Activated CD4-positive, alpha-beta T cell treated with anti-CD3 and anti-CD28 coated beads, Interleukin-2, amount 10 ng/mL, durations not matched to agents 7 days and 5 days (primary cell): ENCODE results near the gene C12orf76. TPM values are rescaled to one million over a fixed set of nuclear protein-coding genes. Genes with fewer than 3 reads are reported as not detected.
"Not testable (repeated sequence)": the region's sequence is repeated elsewhere in the genome, so short reads cannot be mapped to it uniquely, and the experiment has no call there.

Experiments used
- CTCF ChIA-PET: fragments of 350-600 bp; sonication (Branson Sonifier 250); formaldehyde crosslinking; loops from one replicate; lab custom pipeline; 2021; ENCODE audit warnings: antibody characterized with exemption; lab: Charles Lee
- POLR2A ChIA-PET: fragments of 350-600 bp; sonication (Branson Sonifier 250); formaldehyde crosslinking; loops from one replicate; lab custom pipeline; 2021; ENCODE audit warnings: antibody characterized with exemption; lab: Charles Lee
- DNase-seq: peaks from one replicate; pipeline ENCODE4 v3.0.0-alpha.2; 2020
- H3K27ac Mint-ChIP-seq: one replicate; pipeline ENCODE4 v1.8.0; 2021; ENCODE audit warnings: mild to moderate bottlenecking, moderate library complexity, mixed read lengths
- H3K27me3 Mint-ChIP-seq: one replicate; pipeline ENCODE4 v1.8.0; 2021; ENCODE audit warnings: mixed read lengths
- H3K36me3 Mint-ChIP-seq: one replicate; pipeline ENCODE4 v1.8.0; 2021; ENCODE audit warnings: low read depth, mixed read lengths
- H3K4me1 Mint-ChIP-seq: one replicate; pipeline ENCODE4 v1.8.0; 2021; ENCODE audit warnings: mixed read lengths
- H3K4me3 Mint-ChIP-seq: one replicate; pipeline ENCODE4 v1.8.0; 2021; ENCODE audit warnings: mild to moderate bottlenecking, moderate library complexity, mixed read lengths
- H3K9me3 Mint-ChIP-seq: one replicate; pipeline ENCODE4 v1.8.0; 2021; ENCODE audit warnings: mixed read lengths
- total RNA-seq, 2 experiments: library from RNA; stranded (reverse); gene quantifications; one replicate each; pipeline ENCODE4 v1.2.3, GENCODE V29; 2021

The C12orf76 gene
- total RNA-seq, 2 experiments from 2014 or later = 19.9 to 25.8 TPM

- ChIA-PET CTCF (interaction anchor here (0.6 to 4.6 kb wide), 2 partner anchors 13 to 191 kb away, joined by 3 to 28 read pairs; no protein-coding TSS in a partner anchor), POLR2A (interaction anchor here (0.7 kb wide), 1 partner anchor 111 kb away, joined by 3 read pairs; no protein-coding TSS in a partner anchor)
- H3K27ac Mint-ChIP-seq = no peak overlapping the region
- peaks cover 4% of the 10 kb centered on the region for H3K9me3 Mint-ChIP-seq
- no peaks in the 10 kb centered on the region for H3K27me3 Mint-ChIP-seq
- DNase-seq = no peak
- H3K4me1 Mint-ChIP-seq = peaks cover 76% of the 10 kb centered on the region
- H3K36me3 Mint-ChIP-seq = peaks cover 21% of the 10 kb centered on the region
- H3K4me3 Mint-ChIP-seq = no peak overlapping the region
These were observed 27.6 kb upstream of the C12orf76 start for GRCh38 chr12:110075880-110076279.

GRCh38 chr12:110074089-110074488 is 25.8 kb upstream of the C12orf76 start:
- peak overlapping the region; percentile 76 for H3K27ac Mint-ChIP-seq
- peaks cover 2% of the 10 kb centered on the region for H3K9me3 Mint-ChIP-seq
- CTCF ChIA-PET = interaction anchor here (0.5 to 4.6 kb wide), 9 partner anchors 11 to 357 kb away, joined by 3 to 28 read pairs (median 4); no protein-coding TSS in a partner anchor
- H3K4me3 Mint-ChIP-seq = no peak overlapping the region
- DNase-seq = no peak
- POLR2A ChIA-PET = no interaction called here
- H3K4me1 Mint-ChIP-seq = peaks cover 62% of the 10 kb centered on the region
- H3K36me3 Mint-ChIP-seq = peaks cover 18% of the 10 kb centered on the region
- H3K27me3 Mint-ChIP-seq = no peaks in the 10 kb centered on the region

GRCh38 chr12:110073049-110073831 is 24.9 kb upstream of the C12orf76 start:
- CTCF ChIA-PET = interaction anchor here (0.5 to 4.6 kb wide), 8 partner anchors 11 to 357 kb away, joined by 3 to 28 read pairs (median 4); no protein-coding TSS in a partner anchor
- peak; percentile 52 for DNase-seq
- H3K27ac Mint-ChIP-seq = peak overlapping the region; percentile 97
- POLR2A ChIA-PET = no interaction called here
- H3K9me3 Mint-ChIP-seq = no peaks in the 10 kb centered on the region
- H3K27me3 Mint-ChIP-seq = no peaks in the 10 kb centered on the region
- H3K4me1 Mint-ChIP-seq = peaks cover 57% of the 10 kb centered on the region
- H3K4me3 Mint-ChIP-seq = peak overlapping the region; percentile 84
- H3K36me3 Mint-ChIP-seq = peaks cover 23% of the 10 kb centered on the region

GRCh38 chr12:110072636-110073035 is 24.3 kb upstream of the C12orf76 start:
- Mint-ChIP-seq H3K36me3 (peaks cover 23% of the 10 kb centered on the region), H3K27ac (peak overlapping the region; percentile 97), H3K4me3 (peak overlapping the region; percentile 84), H3K4me1 (peaks cover 54% of the 10 kb centered on the region)
- DNase-seq, POLR2A ChIA-PET, H3K27me3 Mint-ChIP-seq, H3K9me3 Mint-ChIP-seq: not testable (repeated sequence)
- CTCF ChIA-PET = interaction anchor here (1.9 to 4.6 kb wide), 2 partner anchors 10 to 17 kb away, joined by 7 to 28 read pairs; no protein-coding TSS in a partner anchor

GRCh38 chr12:110071967-110072366 is 23.6 kb upstream of the C12orf76 start:
- no peak for DNase-seq
- Mint-ChIP-seq H3K27me3 (no peaks in the 10 kb centered on the region), H3K27ac (no peak overlapping the region), H3K4me3 (peak overlapping the region; percentile 84), H3K36me3 (peaks cover 23% of the 10 kb centered on the region), H3K9me3 (no peaks in the 10 kb centered on the region), H3K4me1 (peaks cover 50% of the 10 kb centered on the region)
- ChIA-PET POLR2A (no interaction called here), CTCF (interaction anchor here (1.9 to 4.6 kb wide), 2 partner anchors 9 to 16 kb away, joined by 7 to 28 read pairs; no protein-coding TSS in a partner anchor)

GRCh38 chr12:110071504-110071903 is 23.2 kb upstream of the C12orf76 start:
- ChIA-PET CTCF (no interaction called here), POLR2A (interaction anchor here (0.6 kb wide), 1 partner anchor 45 kb away, joined by 3 read pairs; no protein-coding TSS in a partner anchor)
- Mint-ChIP-seq H3K27me3 (no peaks in the 10 kb centered on the region), H3K4me3 (peak overlapping the region; percentile 9), H3K27ac (no peak overlapping the region), H3K36me3 (peaks cover 23% of the 10 kb centered on the region), H3K4me1 (peaks cover 48% of the 10 kb centered on the region), H3K9me3 (no peaks in the 10 kb centered on the region)
- no peak for DNase-seq

GRCh38 chr12:110068654-110069053 is 20.3 kb upstream of the C12orf76 start:
- ChIA-PET CTCF (interaction anchor here (1.1 to 1.3 kb wide), 2 partner anchors 12 to 40 kb away, joined by 3 to 5 read pairs; no protein-coding TSS in a partner anchor), POLR2A (no interaction called here)
- Mint-ChIP-seq H3K4me1 (peaks cover 36% of the 10 kb centered on the region), H3K4me3 (no peak overlapping the region), H3K9me3 (no peaks in the 10 kb centered on the region), H3K27me3 (no peaks in the 10 kb centered on the region), H3K36me3 (peaks cover 31% of the 10 kb centered on the region), H3K27ac (no peak overlapping the region)
- DNase-seq = no peak

- H3K9me3 Mint-ChIP-seq, POLR2A ChIA-PET, DNase-seq, H3K27ac Mint-ChIP-seq, H3K27me3 Mint-ChIP-seq, H3K4me3 Mint-ChIP-seq: not testable (repeated sequence)
- H3K36me3 Mint-ChIP-seq = peaks cover 30% of the 10 kb centered on the region
- CTCF ChIA-PET = interaction anchor here (1.1 kb wide), 1 partner anchor 12 kb away, joined by 3 read pairs; no protein-coding TSS in a partner anchor
- peaks cover 31% of the 10 kb centered on the region for H3K4me1 Mint-ChIP-seq
These were observed 19.8 kb upstream of the C12orf76 start for GRCh38 chr12:110068115-110068514.

- peaks cover 25% of the 10 kb centered on the region for H3K4me1 Mint-ChIP-seq
- no peaks in the 10 kb centered on the region for H3K9me3 Mint-ChIP-seq
- H3K27me3 Mint-ChIP-seq = no peaks in the 10 kb centered on the region
- peaks cover 27% of the 10 kb centered on the region for H3K36me3 Mint-ChIP-seq
- no peak for DNase-seq
- H3K27ac Mint-ChIP-seq = no peak overlapping the region
- ChIA-PET CTCF (no interaction called here), POLR2A (no interaction called here)
- H3K4me3 Mint-ChIP-seq = no peak overlapping the region
These were observed 19.2 kb upstream of the C12orf76 start for GRCh38 chr12:110067531-110067930.

DNA sequence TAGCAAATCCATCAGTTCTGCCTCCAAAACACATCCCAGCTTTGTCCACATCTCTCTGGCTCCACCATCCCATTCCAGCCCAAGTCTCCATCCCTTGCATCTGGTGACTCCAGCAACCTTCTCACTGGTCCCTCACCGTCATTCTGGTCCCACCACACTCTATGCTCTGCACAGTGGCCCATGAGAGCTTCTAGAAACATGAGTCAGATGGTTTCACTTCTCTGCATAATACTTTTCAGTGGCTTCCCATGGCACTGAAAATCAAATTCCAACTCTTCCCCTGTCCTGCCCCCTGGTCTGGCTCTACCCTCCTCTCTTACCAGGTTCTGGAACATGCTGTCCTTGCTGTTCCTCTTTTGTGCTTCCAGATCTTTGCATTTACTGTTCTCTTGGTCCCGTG is 17.2 kb upstream of the C12orf76 start:
- ChIA-PET CTCF (interaction anchor here (6.0 kb wide), 1 partner anchor 9 kb away, joined by 28 read pairs; no protein-coding TSS in a partner anchor), POLR2A (no interaction called here)
- no peak for DNase-seq
- Mint-ChIP-seq H3K9me3 (no peaks in the 10 kb centered on the region), H3K4me3 (no peak overlapping the region), H3K27me3 (no peaks in the 10 kb centered on the region), H3K4me1 (peaks cover 14% of the 10 kb centered on the region), H3K27ac (peak overlapping the region; percentile 4), H3K36me3 (peaks cover 14% of the 10 kb centered on the region)

DNA sequence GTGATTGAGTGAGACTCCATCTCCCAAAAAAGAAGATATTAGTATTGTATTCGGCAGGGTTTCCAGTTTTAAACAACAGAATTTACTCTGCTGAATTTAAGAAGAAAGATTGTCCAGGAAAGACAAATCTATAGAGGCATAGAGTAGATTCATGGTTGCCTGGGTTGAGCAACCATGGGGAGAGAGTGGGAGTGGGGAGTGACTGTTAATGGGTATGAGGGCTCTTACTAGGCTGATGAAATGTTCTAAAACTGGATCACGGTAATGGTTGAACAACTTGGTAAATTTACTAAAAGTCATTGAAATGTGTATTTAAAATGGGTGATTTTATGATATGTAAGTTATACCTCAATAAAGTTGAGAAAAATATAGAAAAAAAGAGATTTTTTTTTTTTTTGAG is 13.9 kb upstream of the C12orf76 start:
- ChIA-PET CTCF (interaction anchor here (0.6 to 6.0 kb wide), 4 partner anchors 12 to 369 kb away, joined by 3 to 28 read pairs (median 3); no protein-coding TSS in a partner anchor), POLR2A (no interaction called here)
- Mint-ChIP-seq H3K27me3 (no peaks in the 10 kb centered on the region), H3K4me3 (no peak overlapping the region), H3K4me1 (peaks cover 21% of the 10 kb centered on the region), H3K36me3 (peaks cover 10% of the 10 kb centered on the region), H3K27ac (no peak overlapping the region), H3K9me3 (no peaks in the 10 kb centered on the region)
- DNase-seq = no peak

- H3K27ac Mint-ChIP-seq = no peak overlapping the region
- POLR2A ChIA-PET = no interaction called here
- no peaks in the 10 kb centered on the region for H3K9me3 Mint-ChIP-seq
- DNase-seq = no peak
- no peak overlapping the region for H3K4me3 Mint-ChIP-seq
- H3K4me1 Mint-ChIP-seq = peaks cover 31% of the 10 kb centered on the region
- CTCF ChIA-PET = interaction anchor here (0.8 to 6.0 kb wide), 4 partner anchors 8 to 15 kb away, joined by 3 to 28 read pairs (median 5); no protein-coding TSS in a partner anchor
- H3K36me3 Mint-ChIP-seq = peaks cover 13% of the 10 kb centered on the region
- H3K27me3 Mint-ChIP-seq = no peaks in the 10 kb centered on the region
These were observed 11.3 kb upstream of the C12orf76 start for GRCh38 chr12:110059651-110060000.
